NB4 (cell line): ENCODE measurements around the gene ZDHHC21.

Source experiments
- DNase-seq: peaks from one replicate; pipeline ENCODE4 v3.0.0; 2010; ENCODE audit warnings: low read depth
- H3K4me3 ChIP-seq: one replicate; pipeline ENCODE4 v1.5.1; 2011; ENCODE audit warnings: mild to moderate bottlenecking, low read depth, low read length, moderate library complexity
- MYC ChIP-seq: IDR thresholded peaks from 2 replicates; pipeline ENCODE4 v1.6.1; 2011; ENCODE audit warnings: low read depth, low read length
- POLR2A ChIP-seq: IDR thresholded peaks from 2 replicates; pipeline ENCODE4 v1.6.1; 2011; ENCODE audit warnings: mild to moderate bottlenecking; ENCODE audit not compliant: insufficient read length; ENCODE audit errors: extremely low read depth
- TF ChIP-seq, protein P1 (sequence below): IDR thresholded peaks from one replicate; pipeline ENCODE4 v1.5.1; 2012; ENCODE audit warnings: low read depth, low read length
- TF ChIP-seq, protein P2 (sequence below): IDR thresholded peaks from 2 replicates; pipeline ENCODE4 v1.6.1; 2011; ENCODE audit warnings: low read depth, low read length

The ZDHHC21 gene

DNA sequence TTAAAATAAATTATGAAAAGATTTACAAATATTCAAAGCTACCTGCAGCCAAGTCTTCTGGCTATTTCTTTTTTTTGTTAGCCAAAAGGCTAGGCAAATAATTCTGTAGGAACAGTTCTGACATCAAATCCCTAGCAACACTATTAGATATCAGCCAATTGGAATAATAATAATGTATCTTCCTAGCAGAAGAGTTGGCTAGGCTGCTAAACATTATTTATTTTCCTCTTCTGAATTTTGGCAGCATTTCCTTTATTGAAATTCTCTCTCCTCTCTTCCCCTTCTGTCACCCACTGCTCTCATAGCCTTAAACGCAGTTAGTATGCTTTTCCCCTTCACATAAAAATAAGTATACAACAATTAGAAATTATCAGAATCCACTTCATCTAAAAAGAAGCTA lies 42.6 kb downstream of the ZDHHC21 start:
- no peak for DNase-seq
- H3K4me3 ChIP-seq, result no peak overlapping the region
- TF ChIP-seq POLR2A, result no peak
- TF ChIP-seq MYC, result no peak
- TF ChIP-seq, protein P1, sequence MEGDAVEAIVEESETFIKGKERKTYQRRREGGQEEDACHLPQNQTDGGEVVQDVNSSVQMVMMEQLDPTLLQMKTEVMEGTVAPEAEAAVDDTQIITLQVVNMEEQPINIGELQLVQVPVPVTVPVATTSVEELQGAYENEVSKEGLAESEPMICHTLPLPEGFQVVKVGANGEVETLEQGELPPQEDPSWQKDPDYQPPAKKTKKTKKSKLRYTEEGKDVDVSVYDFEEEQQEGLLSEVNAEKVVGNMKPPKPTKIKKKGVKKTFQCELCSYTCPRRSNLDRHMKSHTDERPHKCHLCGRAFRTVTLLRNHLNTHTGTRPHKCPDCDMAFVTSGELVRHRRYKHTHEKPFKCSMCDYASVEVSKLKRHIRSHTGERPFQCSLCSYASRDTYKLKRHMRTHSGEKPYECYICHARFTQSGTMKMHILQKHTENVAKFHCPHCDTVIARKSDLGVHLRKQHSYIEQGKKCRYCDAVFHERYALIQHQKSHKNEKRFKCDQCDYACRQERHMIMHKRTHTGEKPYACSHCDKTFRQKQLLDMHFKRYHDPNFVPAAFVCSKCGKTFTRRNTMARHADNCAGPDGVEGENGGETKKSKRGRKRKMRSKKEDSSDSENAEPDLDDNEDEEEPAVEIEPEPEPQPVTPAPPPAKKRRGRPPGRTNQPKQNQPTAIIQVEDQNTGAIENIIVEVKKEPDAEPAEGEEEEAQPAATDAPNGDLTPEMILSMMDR, result no peak
- TF ChIP-seq, protein P2, sequence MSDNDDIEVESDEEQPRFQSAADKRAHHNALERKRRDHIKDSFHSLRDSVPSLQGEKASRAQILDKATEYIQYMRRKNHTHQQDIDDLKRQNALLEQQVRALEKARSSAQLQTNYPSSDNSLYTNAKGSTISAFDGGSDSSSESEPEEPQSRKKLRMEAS, result no peak

DNA sequence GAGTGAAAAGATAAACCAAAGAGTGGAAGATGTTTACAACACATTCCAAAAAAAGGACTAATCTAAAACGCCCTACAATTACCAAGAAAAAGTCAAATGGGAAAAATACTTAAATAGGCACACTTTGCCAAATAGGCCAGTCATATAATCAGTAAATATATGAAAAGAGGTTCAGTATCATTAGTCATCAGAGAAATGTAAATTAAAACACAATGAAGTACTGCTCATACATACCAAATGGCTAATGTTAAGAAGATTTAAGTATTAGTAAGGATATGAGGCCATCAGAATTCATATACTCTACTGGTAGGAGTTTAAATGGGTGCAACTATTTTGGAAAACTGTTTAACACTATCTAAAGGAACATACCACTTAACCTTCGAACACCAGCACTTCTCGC lies 47.6 kb downstream of the ZDHHC21 start:
- TF ChIP-seq MYC (no peak), POLR2A (no peak)
- TF ChIP-seq, protein P1, result no peak
- TF ChIP-seq, protein P2, result no peak
- H3K4me3 ChIP-seq, result no peak overlapping the region
- DNase-seq, result no peak

DNA sequence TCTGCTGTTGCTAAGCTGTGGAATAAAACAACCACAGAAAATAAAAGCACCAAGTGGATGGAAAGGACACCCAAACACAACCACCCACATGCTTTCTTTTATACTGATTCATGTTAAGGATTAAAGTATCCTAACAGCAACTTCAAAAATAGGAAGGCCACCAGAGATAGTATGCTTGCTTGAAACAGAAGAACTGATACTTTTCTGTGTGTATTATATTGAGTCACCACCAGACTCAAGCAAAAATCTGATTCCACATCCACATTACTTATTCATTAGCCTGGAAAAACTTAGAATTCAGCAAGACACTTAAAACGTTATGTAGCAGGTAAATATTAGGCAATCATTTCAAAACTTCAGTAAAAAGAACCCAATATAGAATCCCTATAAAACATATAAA lies 52.3 kb downstream of the ZDHHC21 start:
- TF ChIP-seq, protein P2, result no peak
- no peak for TF ChIP-seq POLR2A
- TF ChIP-seq, protein P1, result no peak
- TF ChIP-seq MYC, result no peak
- H3K4me3 ChIP-seq, result no peak overlapping the region
- no peak for DNase-seq

DNA sequence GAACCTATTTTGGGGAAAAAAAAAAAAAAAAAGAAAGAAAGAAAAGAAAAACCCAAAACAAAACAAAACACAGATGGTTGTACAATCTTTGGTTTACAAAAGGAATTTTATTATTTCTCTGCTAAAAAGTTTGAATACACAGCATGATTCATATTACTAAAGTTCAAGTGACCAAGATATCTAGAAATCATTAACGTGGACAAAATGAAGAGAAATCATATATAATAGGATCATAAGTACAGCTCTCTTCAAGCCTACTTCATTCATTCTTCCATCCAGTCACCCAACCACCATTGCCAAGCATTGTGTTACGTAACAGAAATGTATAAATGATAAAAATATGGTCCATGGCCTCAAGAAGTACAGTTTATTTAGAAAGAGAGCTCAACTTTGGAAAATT lies 52.9 kb downstream of the ZDHHC21 start:
- no peak for DNase-seq
- TF ChIP-seq, protein P1, result no peak
- TF ChIP-seq, protein P2, result no peak
- no peak for TF ChIP-seq POLR2A
- TF ChIP-seq MYC, result no peak
- no peak overlapping the region for H3K4me3 ChIP-seq

DNA sequence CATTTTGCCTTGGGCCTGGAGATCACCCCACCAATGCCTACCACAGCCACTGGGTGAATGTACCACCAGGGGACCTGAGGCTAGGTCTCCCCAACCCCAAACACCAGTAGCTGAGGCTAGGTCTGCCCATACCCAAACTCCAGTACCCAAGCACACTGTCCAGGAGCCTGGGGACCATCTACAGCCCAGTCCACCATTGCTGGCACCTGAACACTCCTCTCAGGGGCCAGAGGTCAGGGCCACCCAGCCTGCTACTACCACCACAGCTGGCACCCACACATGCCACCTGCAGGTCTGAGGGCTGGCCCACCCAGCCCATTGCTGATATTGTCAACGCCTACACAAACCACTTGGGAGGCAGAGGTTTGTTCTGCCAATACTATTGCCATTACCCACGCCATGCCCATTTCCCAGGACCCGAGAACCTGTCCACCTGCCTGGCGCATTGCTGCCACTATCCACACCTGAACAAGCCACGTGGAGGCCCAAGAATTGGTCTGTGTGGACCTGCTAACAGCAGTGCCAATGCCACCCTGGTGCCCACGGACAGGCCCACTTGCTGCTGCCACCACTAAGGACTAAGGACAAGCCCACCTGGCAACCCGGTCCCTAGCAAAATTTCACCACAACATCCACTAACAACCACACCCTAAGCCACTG lies 59.2 kb downstream of the ZDHHC21 start:
- H3K4me3 ChIP-seq, result no peak overlapping the region
- TF ChIP-seq POLR2A (no peak), MYC (no peak)
- TF ChIP-seq, protein P2, result no peak
- TF ChIP-seq, protein P1, result no peak
- no peak for DNase-seq

DNA sequence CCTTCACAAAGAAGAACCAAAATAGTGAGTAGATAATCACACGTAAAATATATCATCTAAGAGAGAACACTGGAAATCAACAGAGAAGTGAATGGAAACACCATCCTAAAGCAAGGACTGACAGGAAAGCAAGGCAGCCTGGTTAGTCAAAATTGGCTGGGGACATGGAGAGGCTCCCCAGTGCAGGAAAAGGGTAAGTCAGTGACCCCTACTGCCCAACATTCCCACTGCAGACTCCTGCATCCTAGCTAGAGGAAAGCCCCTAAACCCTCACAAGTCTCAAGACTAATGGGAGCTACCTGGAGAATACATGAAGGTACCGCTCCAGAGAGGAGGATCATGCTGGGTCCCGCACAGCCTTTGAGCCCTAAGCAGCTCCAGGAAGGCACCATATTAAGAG lies 60.1 kb downstream of the ZDHHC21 start:
- no peak for DNase-seq
- no peak overlapping the region for H3K4me3 ChIP-seq
- TF ChIP-seq POLR2A, result no peak
- no peak for TF ChIP-seq MYC
